Loucy (cell line): ENCODE data around the gene PPFIA1.

ENCODE experiments used
- H2AFZ ChIP-seq: fragments of 200-600 bp; sonication (generic); 2 replicates; pipeline ENCODE4 v1.6.0; 2016; ENCODE audit warnings: antibody characterized with exemption, mild to moderate bottlenecking, low read length, moderate library complexity
- H3F3A ChIP-seq: fragments of 200-600 bp; 2 replicates; pipeline ENCODE4 v1.6.0; 2016; ENCODE audit warnings: antibody characterized with exemption, low read depth, mild to moderate bottlenecking
- H3K27me3 ChIP-seq: fragments of 200-600 bp; sonication (generic); 2 replicates; pipeline ENCODE4 v1.6.1; 2014; ENCODE audit warnings: low read length, mild to moderate bottlenecking; ENCODE audit not compliant: insufficient read depth, poor library complexity, severe bottlenecking
- H3K36me3 ChIP-seq: fragments of 200-600 bp; sonication (generic); 2 replicates; pipeline ENCODE4 v1.6.1; 2016; ENCODE audit warnings: low read length; ENCODE audit not compliant: insufficient read depth
- H3K4me1 ChIP-seq: fragments of 200-600 bp; sonication (generic); 2 replicates; pipeline ENCODE4 v1.5.1; 2014; ENCODE audit warnings: low read length, mild to moderate bottlenecking; ENCODE audit not compliant: insufficient read depth, poor library complexity, severe bottlenecking
- H3K4me2 ChIP-seq: fragments of 200-600 bp; sonication (generic); 2 replicates; pipeline ENCODE4 v1.6.0; 2014; ENCODE audit warnings: antibody characterized with exemption, low read length, low read depth, mild to moderate bottlenecking; ENCODE audit not compliant: poor library complexity, severe bottlenecking
- H3K4me3 ChIP-seq: fragments of 200-600 bp; sonication (generic); 2 replicates; pipeline ENCODE4 v1.5.1; 2014; ENCODE audit warnings: low read length, mild to moderate bottlenecking, mixed read lengths; ENCODE audit not compliant: poor library complexity, severe bottlenecking
- H3K79me2 ChIP-seq: fragments of 200-600 bp; sonication (generic); 2 replicates; pipeline ENCODE4 v1.6.1; 2014; ENCODE audit warnings: low read length; ENCODE audit not compliant: insufficient read depth
- H3K9ac ChIP-seq: fragments of 200-600 bp; sonication (generic); 2 replicates; pipeline ENCODE4 v1.6.0; 2014; ENCODE audit warnings: mild to moderate bottlenecking, low read depth, low read length, moderate library complexity; ENCODE audit not compliant: poor library complexity, severe bottlenecking
- H3K9me2 ChIP-seq: fragments of 200-600 bp; sonication (generic); replicated peaks from 2 replicates; pipeline ENCODE4 v1.6.1; 2016; ENCODE audit warnings: low read depth, low read length, mixed read lengths
- H3K9me3 ChIP-seq: fragments of 200-600 bp; sonication (generic); 2 replicates; pipeline ENCODE4 v1.6.1; 2014; ENCODE audit warnings: mild to moderate bottlenecking, antibody characterized with exemption, low read length, low read depth; ENCODE audit not compliant: insufficient read depth
- H4K20me1 ChIP-seq: fragments of 200-600 bp; sonication (generic); 2 replicates; pipeline ENCODE4 v1.6.0; 2014; ENCODE audit warnings: antibody characterized with exemption, low read length, mild to moderate bottlenecking; ENCODE audit not compliant: insufficient read depth, poor library complexity, severe bottlenecking
- EZH2phosphoT487 ChIP-seq: fragments of 200-600 bp; IDR thresholded peaks from 2 replicates; pipeline ENCODE4 v1.6.1; 2018; ENCODE audit warnings: antibody characterized with exemption, mild to moderate bottlenecking, moderate library complexity, borderline replicate concordance
- TF ChIP-seq, protein P1 (sequence below): fragments of 200-600 bp; sonication (generic); conservative IDR thresholded peaks from 2 replicates; pipeline ENCODE4 v1.5.1; 2014; ENCODE audit warnings: mild to moderate bottlenecking, antibody characterized with exemption, low read length

PPFIA1 gene

DNA sequence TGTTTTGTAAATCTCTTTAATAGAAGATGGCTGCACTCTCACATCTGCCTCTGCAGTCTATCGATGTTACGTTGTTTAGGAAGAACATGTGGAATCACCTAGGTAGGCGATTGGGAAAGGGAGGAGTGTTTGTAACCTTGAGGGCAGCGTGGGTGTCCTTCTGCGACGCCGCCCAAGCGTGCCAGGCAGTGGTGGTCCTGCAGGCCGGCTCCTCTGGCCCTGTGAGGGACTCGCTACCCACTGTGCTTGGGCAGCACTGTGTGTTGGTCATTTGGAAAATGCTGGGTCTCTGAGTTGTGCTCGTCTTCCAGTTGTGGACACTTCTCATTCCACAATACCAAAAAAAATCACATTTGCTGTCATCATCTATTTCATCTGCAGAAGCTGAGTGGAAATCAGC lies 156.9 kb downstream of the PPFIA1 start:
- Histone ChIP-seq H3K79me2 (no peaks in the 10 kb centered on the region), H3K36me3 (no peaks in the 10 kb centered on the region), H2AFZ (no peak overlapping the region), H3K9ac (no peak overlapping the region), H3K9me3 (no peaks in the 10 kb centered on the region), H3K4me1 (peaks cover 14% of the 10 kb centered on the region), H3F3A (no peaks in the 10 kb centered on the region), H3K4me2 (no peak overlapping the region), H3K4me3 (no peak overlapping the region), H4K20me1 (no peaks in the 10 kb centered on the region), H3K27me3 (no peaks in the 10 kb centered on the region), H3K9me2 (no peaks in the 10 kb centered on the region)
- no peak for TF ChIP-seq EZH2phosphoT487
- TF ChIP-seq, protein P1, sequence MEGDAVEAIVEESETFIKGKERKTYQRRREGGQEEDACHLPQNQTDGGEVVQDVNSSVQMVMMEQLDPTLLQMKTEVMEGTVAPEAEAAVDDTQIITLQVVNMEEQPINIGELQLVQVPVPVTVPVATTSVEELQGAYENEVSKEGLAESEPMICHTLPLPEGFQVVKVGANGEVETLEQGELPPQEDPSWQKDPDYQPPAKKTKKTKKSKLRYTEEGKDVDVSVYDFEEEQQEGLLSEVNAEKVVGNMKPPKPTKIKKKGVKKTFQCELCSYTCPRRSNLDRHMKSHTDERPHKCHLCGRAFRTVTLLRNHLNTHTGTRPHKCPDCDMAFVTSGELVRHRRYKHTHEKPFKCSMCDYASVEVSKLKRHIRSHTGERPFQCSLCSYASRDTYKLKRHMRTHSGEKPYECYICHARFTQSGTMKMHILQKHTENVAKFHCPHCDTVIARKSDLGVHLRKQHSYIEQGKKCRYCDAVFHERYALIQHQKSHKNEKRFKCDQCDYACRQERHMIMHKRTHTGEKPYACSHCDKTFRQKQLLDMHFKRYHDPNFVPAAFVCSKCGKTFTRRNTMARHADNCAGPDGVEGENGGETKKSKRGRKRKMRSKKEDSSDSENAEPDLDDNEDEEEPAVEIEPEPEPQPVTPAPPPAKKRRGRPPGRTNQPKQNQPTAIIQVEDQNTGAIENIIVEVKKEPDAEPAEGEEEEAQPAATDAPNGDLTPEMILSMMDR = no peak

- Histone ChIP-seq H3K9ac (no peak overlapping the region), H3K4me3 (no peak overlapping the region), H3K9me2 (no peaks in the 10 kb centered on the region), H2AFZ (no peak overlapping the region), H3K4me1 (peaks cover 10% of the 10 kb centered on the region), H3K79me2 (no peaks in the 10 kb centered on the region), H3K27me3 (no peaks in the 10 kb centered on the region), H4K20me1 (no peaks in the 10 kb centered on the region), H3K4me2 (no peak overlapping the region), H3K9me3 (no peaks in the 10 kb centered on the region), H3K36me3 (no peaks in the 10 kb centered on the region), H3F3A (no peaks in the 10 kb centered on the region)
- no peak for TF ChIP-seq EZH2phosphoT487
- TF ChIP-seq, protein P1 = no peak
These were observed 158.4 kb downstream of the PPFIA1 start for GRCh38 chr11:70428701-70429427.

- Histone ChIP-seq H3K9me2 (no peaks in the 10 kb centered on the region), H3K27me3 (no peaks in the 10 kb centered on the region), H3K4me2 (no peak overlapping the region), H3K9ac (no peak overlapping the region), H2AFZ (no peak overlapping the region), H4K20me1 (no peaks in the 10 kb centered on the region), H3K79me2 (no peaks in the 10 kb centered on the region), H3K9me3 (no peaks in the 10 kb centered on the region), H3F3A (no peaks in the 10 kb centered on the region), H3K4me3 (no peak overlapping the region), H3K4me1 (peaks cover 7% of the 10 kb centered on the region), H3K36me3 (no peaks in the 10 kb centered on the region)
- no peak for TF ChIP-seq EZH2phosphoT487
- TF ChIP-seq, protein P1 = no peak
These were observed 158.9 kb downstream of the PPFIA1 start for GRCh38 chr11:70429428-70429705.
